Measurements from ENCODE around the gene APOF.
"Not testable (repeated sequence)": the region's sequence is repeated elsewhere in the genome, so short reads cannot be mapped to it uniquely, and the experiment has no call there.

Gene APOF

DNA sequence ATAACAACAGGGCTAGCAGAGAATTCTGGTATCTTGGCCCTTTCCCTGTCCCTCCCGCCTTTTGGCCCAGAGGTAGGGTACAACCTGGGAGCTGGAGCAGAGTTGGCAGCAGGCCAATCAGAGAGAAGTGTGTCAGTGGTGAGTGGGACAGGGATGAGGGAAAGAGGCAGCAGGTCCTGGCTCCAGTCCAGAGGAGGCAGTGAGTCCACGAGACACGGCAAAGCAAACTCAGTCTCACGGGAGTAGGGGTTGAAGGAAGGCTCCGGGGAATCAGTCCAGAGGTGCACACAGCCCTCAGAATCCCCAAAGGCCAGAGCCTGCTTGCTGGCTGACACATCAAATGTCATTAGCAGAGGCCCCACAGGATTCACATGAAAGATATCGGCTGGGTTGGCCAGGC, 36.1 kb downstream of the APOF start:
- no peak for DNase-seq

DNA sequence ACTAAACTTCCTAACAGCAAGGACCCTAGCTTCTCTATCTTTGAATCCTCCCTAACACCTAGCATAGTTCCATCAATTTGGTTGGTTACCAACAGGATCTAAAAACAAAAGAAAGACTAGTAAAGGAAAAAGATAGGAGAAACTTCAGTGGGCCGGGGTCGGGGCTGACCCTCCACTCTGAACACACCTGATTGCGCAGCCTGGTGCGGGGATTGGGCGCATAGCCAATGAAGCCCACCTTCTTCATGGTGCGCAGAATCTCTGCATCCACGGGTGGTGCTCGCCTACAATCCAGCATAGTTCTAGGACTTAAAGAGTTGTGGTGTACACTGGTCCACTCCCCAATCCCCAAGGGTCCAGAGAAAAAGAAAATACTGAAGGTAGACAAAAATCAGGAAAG, 36.5 kb downstream of the APOF start:
- DNase-seq: no peak

GRCh38 chr12:56324206-56324605, 38.5 kb downstream of the APOF start:
- no peak for DNase-seq

DNA sequence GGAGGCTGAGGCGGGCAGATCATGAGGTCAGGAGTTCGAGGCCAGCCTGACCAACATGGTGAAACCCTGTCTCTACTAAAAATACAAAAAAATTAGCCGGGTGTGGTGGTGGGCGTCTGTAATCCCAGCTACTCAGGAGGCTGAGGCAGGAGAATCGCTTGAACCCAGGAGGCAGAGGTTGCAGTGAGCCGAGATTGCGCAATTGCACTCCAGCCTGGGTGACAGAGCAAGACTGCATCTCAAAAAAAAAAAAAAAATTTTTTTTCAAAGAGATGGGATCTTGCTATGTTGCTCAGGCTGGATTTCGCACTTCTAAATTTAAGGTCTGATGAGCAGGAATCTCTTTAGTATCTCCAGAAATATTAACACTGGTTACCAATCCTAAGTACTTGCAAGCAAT, 41.0 kb downstream of the APOF start:
- not testable (repeated sequence) for DNase-seq

DNA sequence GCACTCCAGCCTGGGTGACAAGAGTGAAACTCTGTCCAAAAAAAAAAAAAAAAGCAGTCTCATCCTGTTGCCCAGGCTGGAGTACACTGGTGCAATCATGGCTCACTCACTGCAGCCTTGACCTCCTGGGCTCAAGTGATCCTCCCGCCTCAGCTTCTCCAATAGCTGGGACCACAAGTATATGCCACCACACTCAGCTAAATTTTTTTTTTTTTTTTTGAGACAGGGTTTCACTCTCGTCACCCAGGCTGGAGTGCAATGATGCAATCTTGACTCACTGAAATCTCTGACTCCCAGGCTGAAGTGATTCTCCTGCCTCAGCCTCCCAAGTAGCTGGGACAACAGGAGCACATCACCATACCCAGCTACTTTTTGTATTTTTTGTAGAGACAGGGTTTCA, 41.6 kb downstream of the APOF start:
- no peak for DNase-seq

DNA sequence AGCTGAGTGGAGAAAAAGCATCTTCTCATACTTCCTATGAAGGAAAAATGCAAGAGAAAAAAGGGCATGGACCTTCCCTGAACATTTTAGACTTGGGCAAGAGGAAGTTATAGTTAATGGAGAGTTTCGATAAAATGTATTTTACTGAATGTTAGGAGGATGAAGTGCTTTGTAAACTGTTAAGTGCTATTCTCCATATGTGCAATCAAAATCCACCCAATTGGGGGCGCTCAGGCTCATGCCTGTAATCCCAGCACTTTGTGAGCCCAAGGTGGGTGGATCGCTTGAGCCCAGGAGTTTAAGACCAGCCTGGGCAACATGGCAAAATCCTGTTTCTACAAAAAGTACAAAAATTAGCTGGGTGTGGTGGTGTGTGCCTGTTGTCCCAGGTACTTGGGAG, 45.0 kb downstream of the APOF start:
- no peak for DNase-seq

GRCh38 chr12:56315622-56316473, 46.8 kb downstream of the APOF start, which contains the start of gene CNPY2:
Gene CNPY2 (minus strand): TSS chr12:56315988. CDS start chr12:56315217, 771 bp downstream.
- peak; percentile 99 for DNase-seq

DNA sequence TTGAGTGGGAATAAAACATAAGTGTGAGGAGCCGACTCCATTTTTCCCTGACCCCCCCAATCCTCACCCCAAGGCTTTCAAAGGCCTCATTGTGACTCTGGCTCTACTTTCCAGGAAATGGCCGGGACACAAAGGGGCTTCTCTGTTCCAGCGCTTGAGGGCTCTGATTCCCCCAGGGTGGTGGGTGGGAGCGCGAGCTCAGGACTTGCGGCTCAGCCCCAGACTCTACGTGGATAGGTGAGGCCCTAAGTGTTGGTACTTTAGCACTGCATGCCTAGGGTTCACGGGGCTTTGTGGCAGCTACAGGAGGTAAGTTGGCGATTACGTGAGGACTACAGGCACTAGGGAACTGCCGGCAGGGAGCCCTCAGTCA, 47.4 kb downstream of the APOF start:
- no peak for DNase-seq

DNA sequence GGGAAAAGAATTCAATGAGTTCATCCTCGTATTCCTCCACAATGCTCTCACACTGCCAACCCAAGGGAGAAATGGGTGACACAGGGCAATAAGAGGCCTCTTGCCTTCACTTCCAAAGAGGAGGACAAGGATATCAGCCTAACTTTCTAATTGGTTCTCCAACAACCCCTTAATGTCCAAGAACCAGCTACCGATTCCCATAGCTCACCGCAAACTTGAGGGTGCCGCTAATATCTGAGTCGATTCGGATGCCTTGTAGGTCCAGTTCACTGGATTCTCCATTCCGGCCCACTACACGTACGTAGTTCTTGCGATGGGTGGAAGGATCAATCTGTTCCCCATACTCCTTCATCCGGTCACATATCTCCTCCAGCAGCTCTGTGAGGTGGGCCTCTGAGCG, 51.7 kb downstream of the APOF start:
- no peak for DNase-seq

Data from COR-L47 (cell line).